ENCODE results near the gene PILRB.
"Not testable (repeated sequence)": the region's sequence is repeated elsewhere in the genome, so short reads cannot be mapped to it uniquely, and the experiment has no call there.

The PILRB gene

GRCh38 chr7:100372256-100372655, 14.3 kb downstream of the PILRB start:
- intact Hi-C loops (cut with DNase I), result no loop called here
- peak in 21 of 42 donors; percentile 16 to 74 (median 32) for DNase-seq

- intact Hi-C loops (cut with DNase I), result no loop called here
Measured at GRCh38 chr7:100372694-100373093, 14.8 kb downstream of the PILRB start.

GRCh38 chr7:100373261-100373831, 15.4 kb downstream of the PILRB start, which contains the start of gene PILRA:
TSS of gene PILRA (plus strand) at chr7:100373487. CDS start at chr7:100373657, 170 bp downstream.
- DNase-seq, result peak in 6 of 42 donors; percentile 15 to 52 (median 20)
- intact Hi-C loops (cut with DNase I), result no loop called here

More at GRCh38 chr7:100372694-100373093, 14.8 kb downstream of the PILRB start:
- DNase-seq, result no peak

GRCh38 chr7:100373870-100374598, 16.1 kb downstream of the PILRB start:
- intact Hi-C loops (cut with DNase I); DNase-seq: not testable (repeated sequence)

GRCh38 chr7:100374601-100375000, 16.7 kb downstream of the PILRB start:
- intact Hi-C loops (cut with DNase I), result no loop called here
- DNase-seq, result no peak

- intact Hi-C loops (cut with DNase I), result no loop called here
- DNase-seq, result no peak
Measured at GRCh38 chr7:100376066-100376465, 18.1 kb downstream of the PILRB start.

- DNase-seq, result no peak
- intact Hi-C loops (cut with DNase I), result no loop called here
Measured at GRCh38 chr7:100378114-100378755, 20.3 kb downstream of the PILRB start.

- DNase-seq, result no peak
- intact Hi-C loops (cut with DNase I), result no loop called here
Measured at GRCh38 chr7:100380196-100380595, 22.3 kb downstream of the PILRB start.

GRCh38 chr7:100381531-100382233, 23.8 kb downstream of the PILRB start:
- intact Hi-C loops (cut with DNase I); DNase-seq: not testable (repeated sequence)

- intact Hi-C loops (cut with DNase I), result not testable (repeated sequence)
- peak in 1 of 42 donors; percentile 20 for DNase-seq
Measured at GRCh38 chr7:100382234-100382853, 24.4 kb downstream of the PILRB start.

GRCh38 chr7:100384628-100385294, 26.8 kb downstream of the PILRB start:
- intact Hi-C loops (cut with DNase I), result no loop called here
- no peak for DNase-seq

GRCh38 chr7:100386940-100387339, 29.0 kb downstream of the PILRB start:
- intact Hi-C loops (cut with DNase I), result no loop called here
- DNase-seq, result no peak

- intact Hi-C loops (cut with DNase I), result no loop called here
- no peak for DNase-seq
Measured at GRCh38 chr7:100387695-100388094, 29.8 kb downstream of the PILRB start.

GRCh38 chr7:100389437-100390088, 31.6 kb downstream of the PILRB start:
- intact Hi-C loops (cut with DNase I), result no loop called here
- no peak for DNase-seq

- DNase-seq, result no peak
- intact Hi-C loops (cut with DNase I), result no loop called here
Measured at GRCh38 chr7:100390286-100391009, 32.5 kb downstream of the PILRB start.

- intact Hi-C loops (cut with DNase I), result no loop called here
- no peak for DNase-seq
Measured at GRCh38 chr7:100393233-100393905, 35.5 kb downstream of the PILRB start.

- no peak for DNase-seq
- intact Hi-C loops (cut with DNase I), result no loop called here
Measured at GRCh38 chr7:100394077-100394476, 36.2 kb downstream of the PILRB start.

Measured in head of caudate nucleus (tissue), 42 donors.